Epithelial cell of prostate (primary cell): ENCODE results near the gene C9orf40.

Source experiments
- DNase-seq: peaks from one replicate; pipeline ENCODE4 v3.0.0-alpha.2; 2011; ENCODE audit warnings: low read depth, low spot score
- H3K27ac ChIP-seq: fragments of 450-650 bp; 2 replicates; pipeline ENCODE4 v1.5.1; 2017; ENCODE audit warnings: mild to moderate bottlenecking

Gene C9orf40

GRCh38 chr9:74952201-74953151 is at the start of gene C9orf40:
Gene C9orf40 (minus strand): TSS chr9:74952912. CDS start chr9:74952611, 301 bp downstream.
- peak within 1 kb of the TSS; percentile 74 for H3K27ac ChIP-seq
- peak; percentile 16 for DNase-seq

- H3K27ac ChIP-seq, result no peak overlapping the region
Measured at GRCh38 chr9:75001719-75002421, 49.2 kb upstream of the C9orf40 start.

DNA sequence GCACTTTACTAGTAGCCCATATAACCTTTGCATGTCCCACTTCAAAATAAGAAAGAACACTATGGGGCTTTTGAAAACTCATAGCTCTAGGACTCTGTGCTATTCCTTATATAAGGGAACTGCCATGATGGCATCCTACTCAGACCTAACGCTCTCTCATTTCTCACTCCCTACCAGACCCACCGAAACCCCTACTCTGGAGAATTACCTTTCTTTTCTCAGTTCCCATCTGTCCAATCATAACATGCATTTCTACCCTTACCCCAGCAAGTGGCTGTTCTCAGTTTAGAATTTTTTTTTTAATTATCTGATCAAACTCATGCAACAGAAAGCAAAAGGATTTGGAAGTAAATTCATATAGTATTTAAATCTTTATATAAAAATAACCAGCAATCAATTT is 48.1 kb upstream of the C9orf40 start:
- DNase-seq, result no peak
- H3K27ac ChIP-seq, result no peak overlapping the region

More at GRCh38 chr9:75001719-75002421, 49.2 kb upstream of the C9orf40 start:
- DNase-seq, result peak; percentile 33

DNA sequence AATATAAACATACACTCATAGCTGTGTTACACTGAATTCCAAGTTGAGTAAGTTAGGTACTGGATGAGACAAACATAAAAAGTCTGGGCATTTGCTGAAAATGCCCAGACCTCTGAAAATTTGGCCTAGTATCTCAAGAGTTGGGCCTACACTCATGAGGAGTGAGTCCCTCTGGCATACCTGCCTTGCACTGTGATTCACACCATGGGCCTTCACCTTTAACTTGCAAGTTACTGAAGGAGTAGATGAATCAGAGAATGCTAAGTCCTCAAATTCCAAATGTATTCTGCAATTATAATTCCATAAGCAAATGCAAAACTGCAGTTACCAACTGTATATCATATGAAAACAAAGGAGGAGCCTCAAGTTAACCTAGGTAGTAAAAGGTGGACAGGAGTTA is 32.3 kb upstream of the C9orf40 start:
- H3K27ac ChIP-seq, result no peak overlapping the region
- peak; percentile 5 for DNase-seq

- DNase-seq, result no peak
- no peak overlapping the region for H3K27ac ChIP-seq
Measured at GRCh38 chr9:74983709-74984108, 31.0 kb upstream of the C9orf40 start.

GRCh38 chr9:74979844-74980243 is 27.1 kb upstream of the C9orf40 start:
- DNase-seq, result no peak
- H3K27ac ChIP-seq, result no peak overlapping the region

GRCh38 chr9:74977287-74977686 is 24.6 kb upstream of the C9orf40 start:
- no peak for DNase-seq
- no peak overlapping the region for H3K27ac ChIP-seq

GRCh38 chr9:74975538-74975937 is 22.8 kb upstream of the C9orf40 start:
- DNase-seq, result no peak

GRCh38 chr9:74974558-74974957 is 21.8 kb upstream of the C9orf40 start:
- DNase-seq, result no peak
- no peak overlapping the region for H3K27ac ChIP-seq

More at GRCh38 chr9:74975538-74975937, 22.8 kb upstream of the C9orf40 start:
- no peak overlapping the region for H3K27ac ChIP-seq

DNA sequence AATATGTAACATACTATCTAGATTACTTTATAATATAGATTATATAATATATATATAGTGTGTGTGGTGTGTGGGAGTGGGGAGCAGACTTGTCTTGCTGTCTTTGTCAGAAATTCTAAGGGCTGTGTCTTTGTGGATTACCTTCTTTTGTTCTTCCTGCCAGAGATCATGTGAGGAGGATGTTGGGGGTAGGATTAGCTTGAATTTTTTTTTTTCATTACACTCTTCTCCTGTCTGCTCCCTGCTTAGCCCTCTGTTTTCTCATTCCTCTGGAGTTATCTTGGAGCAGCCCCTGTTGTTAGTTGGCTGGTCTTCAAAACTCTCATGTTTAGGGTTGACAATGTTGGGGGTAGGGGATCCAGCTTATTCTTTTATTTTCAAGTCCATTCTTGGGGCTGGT is 21.0 kb upstream of the C9orf40 start:
- no peak for DNase-seq
- H3K27ac ChIP-seq, result no peak overlapping the region

GRCh38 chr9:74963056-74963455 is 10.3 kb upstream of the C9orf40 start:
- no peak for DNase-seq
- H3K27ac ChIP-seq, result no peak overlapping the region

DNA sequence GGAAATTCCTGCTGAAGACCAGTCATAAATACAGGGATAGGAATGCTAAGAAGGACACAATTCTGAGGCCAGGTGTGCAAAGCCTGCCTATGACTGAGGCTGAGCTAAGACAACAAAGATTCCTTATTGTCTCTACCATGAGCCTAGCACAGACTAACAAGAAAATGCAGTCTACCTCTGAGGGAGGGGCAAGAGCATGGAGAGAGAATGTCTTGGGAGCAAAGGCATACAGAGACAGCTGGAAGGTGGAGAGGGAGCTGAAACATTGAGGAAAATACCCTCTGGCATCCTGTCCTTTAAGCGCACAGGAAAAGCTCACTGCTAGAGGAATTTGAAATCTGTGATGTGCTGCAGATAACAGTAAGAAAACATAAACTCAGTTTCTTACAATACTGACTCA is 8.8 kb upstream of the C9orf40 start:
- no peak overlapping the region for H3K27ac ChIP-seq
- no peak for DNase-seq

DNA sequence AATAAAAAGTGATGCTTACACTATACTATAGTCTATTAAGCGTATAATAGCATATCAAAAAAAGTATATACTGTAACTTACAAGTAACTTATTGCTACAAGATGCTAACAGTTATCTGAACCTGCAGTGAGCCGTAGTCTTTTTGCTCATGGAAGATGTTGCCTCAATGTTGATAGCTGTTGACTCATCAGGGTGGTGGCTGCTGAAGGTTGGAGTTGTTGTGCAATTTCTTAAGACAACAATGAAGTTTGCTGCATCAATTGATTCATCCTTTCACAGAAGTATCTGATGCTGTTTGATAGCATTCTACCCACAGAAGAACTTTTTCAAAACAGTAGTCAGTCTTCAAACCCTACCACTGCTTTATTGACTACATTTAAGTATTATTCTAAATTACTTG is 7.8 kb upstream of the C9orf40 start:
- H3K27ac ChIP-seq, result no peak overlapping the region
- peak; percentile 60 for DNase-seq

- no peak for DNase-seq
- H3K27ac ChIP-seq, result no peak overlapping the region
Measured at GRCh38 chr9:74958587-74958986, 5.9 kb upstream of the C9orf40 start.

GRCh38 chr9:74953235-74953751 is 581 bp upstream of the C9orf40 start:
- peak overlapping the region; percentile 74 for H3K27ac ChIP-seq
- no peak for DNase-seq

DNA sequence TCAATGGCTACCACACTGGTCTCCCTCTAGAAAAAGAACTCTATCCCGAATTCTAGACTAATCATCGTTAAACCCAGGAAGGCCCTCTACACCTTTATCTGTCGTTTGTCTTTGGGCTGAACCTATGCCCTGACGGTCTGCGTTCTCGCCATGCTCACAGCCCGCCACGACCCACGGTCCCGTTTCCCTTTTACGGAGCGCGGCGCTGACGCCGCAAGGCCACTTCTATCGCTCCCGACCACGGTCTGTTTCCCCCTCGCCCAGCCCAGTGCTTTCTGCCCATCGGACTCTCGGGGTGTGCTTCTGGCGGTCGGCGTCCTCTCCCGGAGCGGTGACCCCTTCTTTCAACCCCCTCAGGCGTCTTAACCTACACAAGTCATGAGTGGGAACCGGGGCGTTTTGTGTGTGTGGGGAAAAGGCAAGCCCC is 974 bp downstream of the C9orf40 start:
- peak overlapping the region; percentile 74 for H3K27ac ChIP-seq
- DNase-seq, result no peak

DNA sequence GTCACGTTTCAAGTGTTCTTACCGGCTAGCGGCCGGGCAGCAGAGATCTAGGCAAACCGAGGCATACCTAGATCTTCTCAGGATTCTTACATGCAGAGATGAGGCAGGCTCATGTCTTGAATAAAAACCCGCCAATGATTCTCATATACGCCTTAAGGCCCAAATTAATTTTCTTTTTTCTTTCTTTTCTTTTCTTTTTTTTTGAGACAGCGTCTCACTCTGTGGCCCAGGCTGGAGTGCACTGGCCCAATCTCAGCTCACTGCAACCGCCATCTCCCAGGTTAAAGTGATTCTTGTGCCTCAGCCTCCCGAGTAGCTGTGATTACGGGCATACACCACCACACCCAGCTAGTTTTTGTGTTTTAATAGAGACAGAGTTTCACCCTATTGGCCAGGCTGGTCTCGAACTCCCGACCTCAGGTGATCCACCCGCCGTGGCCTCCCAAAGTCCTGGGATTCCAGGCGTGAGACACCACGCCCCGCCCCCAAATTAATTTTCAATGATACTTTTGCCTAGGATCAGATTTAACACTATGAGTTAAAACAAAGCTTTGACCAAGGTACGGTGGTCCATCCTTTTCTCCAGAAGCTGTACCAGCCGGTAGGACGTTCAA is 1.5 kb downstream of the C9orf40 start:
- DNase-seq, result no peak
- peak overlapping the region; percentile 74 for H3K27ac ChIP-seq

DNA sequence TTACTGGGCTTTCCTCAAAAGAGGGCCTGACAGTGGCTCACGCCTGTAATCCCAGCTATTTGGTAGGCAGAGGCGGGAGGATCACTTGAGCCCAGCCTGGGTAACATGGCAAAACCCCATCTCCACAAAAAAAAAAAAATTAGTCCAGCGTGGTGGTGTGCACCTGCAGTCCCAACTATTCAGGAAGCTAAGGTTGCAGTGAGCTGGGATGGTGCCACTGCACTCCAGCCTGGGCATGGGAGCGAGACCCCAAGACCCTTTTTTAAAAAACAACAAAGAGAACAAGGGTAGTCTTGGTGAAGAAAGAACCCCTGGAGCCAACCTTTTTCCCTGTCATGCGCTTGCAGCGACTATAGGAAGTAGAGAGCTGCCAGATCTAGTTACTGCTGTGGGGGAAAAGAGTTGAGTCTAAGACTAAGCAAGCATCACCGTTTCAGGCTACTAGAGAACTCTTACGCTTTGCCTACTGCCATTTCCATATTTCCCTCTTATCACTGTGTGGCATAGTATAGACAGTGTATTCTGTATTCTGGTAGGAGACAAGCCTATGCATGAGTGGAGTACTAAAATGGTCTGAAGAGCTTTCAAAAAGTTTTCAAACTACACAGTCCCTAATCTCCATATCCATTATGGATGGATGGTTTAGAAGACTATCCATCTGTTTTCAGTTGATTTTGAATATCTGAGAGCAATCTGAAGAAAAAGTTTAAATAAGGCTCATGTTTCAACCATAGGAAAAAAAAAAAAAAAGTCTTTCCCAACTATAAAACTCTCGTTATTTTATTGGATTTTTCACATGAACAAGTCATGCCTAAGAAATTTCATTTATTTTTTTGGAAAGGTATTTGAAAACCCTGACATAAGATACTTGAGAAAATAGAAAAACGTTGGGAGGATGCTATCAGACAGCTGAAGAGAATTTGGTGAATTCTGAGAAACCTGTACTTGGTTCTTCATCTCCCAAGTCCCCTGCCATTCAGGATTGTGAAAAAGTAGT is 2.6 kb downstream of the C9orf40 start:
- DNase-seq, result no peak
- no peak overlapping the region for H3K27ac ChIP-seq

- DNase-seq, result no peak
- no peak overlapping the region for H3K27ac ChIP-seq
Measured at GRCh38 chr9:74948937-74949336, 3.8 kb downstream of the C9orf40 start.
